K562 (cell line): ENCODE results near the gene C2CD2. TPM values are rescaled to one million over a fixed set of nuclear protein-coding genes. Genes with fewer than 3 reads are reported as not detected.

Source experiments
- BCOR ChIP-seq: fragments of 450-650 bp; IDR thresholded peaks from 2 replicates; pipeline ENCODE4 v1.6.1; 2016
- CXXC5 ChIP-seq: fragments of 250-450 bp; sonication (Bioruptor Pico); IDR thresholded peaks from 2 replicates; pipeline ENCODE4 v1.8.0; 2022; ENCODE audit warnings: inconsistent platforms, mild to moderate bottlenecking, moderate library complexity
- EHMT2 ChIP-seq: fragments of 450-650 bp; IDR thresholded peaks from 2 replicates; pipeline ENCODE4 v1.6.1; 2018; ENCODE audit warnings: antibody characterized with exemption
- FOXK2 ChIP-seq, 2 experiments: fragments of 450-650 bp; IDR thresholded peaks in 1 of 2; conservative IDR thresholded peaks in 1 of 2; 2 replicates each; pipeline ENCODE4 v1.6.1; 2016; ENCODE audit warnings: low read depth in 2 of 2, mild to moderate bottlenecking in 1 of 2
- HES1 ChIP-seq: fragments of 450-650 bp; IDR thresholded peaks from 2 replicates; pipeline ENCODE4 v1.6.1; 2016; ENCODE audit warnings: low read depth, mild to moderate bottlenecking, moderate library complexity
- JUND ChIP-seq, 2 experiments: IDR thresholded peaks; 2 replicates in 1 of 2; 3 replicates in 1 of 2; pipeline ENCODE4 v1.6.1; 2011; ENCODE audit warnings: borderline replicate concordance in 2 of 2, low read depth in 2 of 2, low read length in 2 of 2, improper control_type of control experiment in 1 of 2, missing biosample characterization in 1 of 2, missing genetic modification characterization in 1 of 2, missing genetic modification reagents in 1 of 2
- KDM1A ChIP-seq, 2 experiments: fragments of 450-650 bp; IDR thresholded peaks; 2 replicates each; pipeline ENCODE4 v1.6.1; 2016; ENCODE audit warnings: mild to moderate bottlenecking in 2 of 2
- NFE2 ChIP-seq: IDR thresholded peaks from 2 replicates; pipeline ENCODE4 v1.6.1; 2014; ENCODE audit warnings: antibody characterized with exemption, low read depth
- NR2C2 ChIP-seq, 2 experiments: fragments of 200-800 bp in 1 of 2; sonication (Bioruptor generic) in 1 of 2; sonication (generic) in 1 of 2; formaldehyde crosslinking in 1 of 2; IDR thresholded peaks; 2 replicates each; pipeline versions ENCODE4 v1.6.1 to v1.8.0; 2016 to 2022; ENCODE audit warnings: mild to moderate bottlenecking in 1 of 2, missing compliant biosample characterization in 1 of 2, missing genetic modification characterization in 1 of 2, missing genetic modification reagents in 1 of 2
- PML ChIP-seq: IDR thresholded peaks from 2 replicates; pipeline ENCODE4 v1.6.1; 2012; ENCODE audit warnings: low read length, inconsistent platforms
- RNF2 ChIP-seq: sonication (generic); IDR thresholded peaks from 2 replicates; pipeline ENCODE4 v1.6.1; 2016
- SMARCE1 ChIP-seq: fragments of 450-650 bp; IDR thresholded peaks from 2 replicates; pipeline ENCODE4 v1.7.1; 2016; ENCODE audit warnings: mild to moderate bottlenecking
- TAF15 ChIP-seq: fragments of 200-400 bp; formaldehyde crosslinking; IDR thresholded peaks from 2 replicates; pipeline ENCODE4 v1.6.1; 2017; ENCODE audit warnings: mild to moderate bottlenecking, low read depth, low read length, moderate library complexity
- TBL1XR1 ChIP-seq, 2 experiments: IDR thresholded peaks; 2 replicates each; pipeline ENCODE4 v1.6.1; 2012; ENCODE audit warnings: improper control_type of control experiment in 2 of 2, low read length in 2 of 2, mild to moderate bottlenecking in 1 of 2
- TCF3 ChIP-seq: sonication (generic); formaldehyde crosslinking; IDR thresholded peaks from 2 replicates; pipeline ENCODE4 v1.4.0; 2020; ENCODE audit warnings: mild to moderate bottlenecking, missing genetic modification reagents
- ZC3H8 ChIP-seq: fragments of 450-650 bp; IDR thresholded peaks from 2 replicates; pipeline ENCODE4 v1.6.1; 2017
- ZEB2 ChIP-seq: fragments of 450-650 bp; IDR thresholded peaks from 2 replicates; pipeline ENCODE4 v1.6.1; 2016
- ZNF583 ChIP-seq: fragments of 250-450 bp; sonication (Bioruptor Pico); IDR thresholded peaks from 2 replicates; pipeline ENCODE4 v1.4.0; 2020
- ZNF586 ChIP-seq: fragments of 450-650 bp; formaldehyde crosslinking; conservative IDR thresholded peaks from 2 replicates; pipeline ENCODE4 v1.4.0; 2020; ENCODE audit warnings: mild to moderate bottlenecking, moderate library complexity
- ZNF644 ChIP-seq: fragments of 200-800 bp; sonication (Bioruptor generic); IDR thresholded peaks from 2 replicates; pipeline ENCODE4 v1.6.1; 2016; ENCODE audit warnings: low read depth, missing genetic modification characterization, missing compliant biosample characterization
- ZNF766 ChIP-seq: fragments of 200-800 bp; sonication (Bioruptor generic); conservative IDR thresholded peaks from 2 replicates; pipeline ENCODE4 v1.6.1; 2016; ENCODE audit warnings: missing genetic modification characterization, missing compliant biosample characterization
- polyA plus RNA-seq, 8 experiments: library from polyadenylated mRNA; depleted of rRNA in 4 of 8; stranded (reverse) in 5 of 8; unstranded in 3 of 8; fragments of >200 nt; fragmentation: Nextera tagmentation in 2 of 8; fragmentation: Illumina TruSeq in 1 of 8; extraction: Ambion mirVana in 2 of 8; extraction: Trizol in 1 of 8; gene quantifications; 2 replicates each; pipeline versions ENCODE4 v1.2.1 to v1.2.3, GENCODE V29; 2011 to 2014; ENCODE audit warnings: inconsistent platforms in 1 of 8, missing spikeins in 1 of 8
- total RNA-seq, 7 experiments: library from RNA; depleted of rRNA in 6 of 7; stranded (reverse); fragments of >200 nt in 6 of 7; fragmentation: Illumina TruSeq in 2 of 7; extraction: Trizol in 2 of 7; gene quantifications; 2 replicates each; pipeline versions ENCODE4 v1.2.1 to v1.2.3, GENCODE V29; 2011 to 2021; ENCODE audit warnings: low replicate concordance in 1 of 7
- TF ChIP-seq, protein P1 (sequence below): fragments of 450-650 bp; formaldehyde crosslinking; IDR thresholded peaks from 2 replicates; pipeline ENCODE4 v1.4.0; 2020; ENCODE audit warnings: mild to moderate bottlenecking, moderate library complexity
- TF ChIP-seq, protein P2 (sequence below): fragments of 450-650 bp; IDR thresholded peaks from 2 replicates; pipeline ENCODE4 v1.7.1; 2018; ENCODE audit warnings: mild to moderate bottlenecking, low read depth; ENCODE audit not compliant: partially characterized antibody

The C2CD2 gene
- total and polyA plus RNA-seq, 9 of the 15 experiments (the other 6 are each of a cell fraction or from before 2014, with no cell fraction given), result 1.3 to 21.6 (median 12.1) TPM

DNA sequence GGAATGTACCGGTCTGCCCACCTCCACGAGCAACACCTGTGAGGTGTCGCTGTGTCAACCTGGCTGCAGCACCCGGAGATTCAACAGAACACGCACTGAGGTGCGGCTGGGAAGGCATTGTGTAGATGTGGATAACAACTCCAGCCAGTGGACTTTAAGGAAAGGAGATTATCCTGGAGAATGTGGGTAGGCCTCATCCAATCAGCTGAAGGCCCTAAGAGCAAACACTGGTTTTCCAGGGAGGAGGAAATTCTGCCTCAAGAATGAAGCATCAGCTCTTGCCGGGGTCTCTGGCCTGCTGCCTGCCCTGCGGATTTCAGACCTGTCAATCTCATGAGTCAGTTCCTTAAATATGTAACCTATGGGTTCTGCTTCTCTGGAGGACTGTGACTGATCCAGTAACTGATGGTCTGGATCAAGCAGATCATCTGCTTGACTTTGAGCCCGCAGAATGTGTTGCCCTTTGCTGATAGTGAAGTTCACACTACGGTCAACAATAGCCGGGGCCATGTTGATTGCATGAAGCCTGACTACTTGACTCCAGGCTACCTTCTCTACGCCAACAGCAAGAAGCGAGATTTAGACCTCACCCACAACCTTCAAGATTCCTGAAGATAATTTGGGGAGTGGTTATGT, 58.8 kb downstream of the C2CD2 start (continued):
- peak; percentile 69 for TF ChIP-seq SMARCE1
- peak; percentile 92 for TF ChIP-seq EHMT2
- peak; percentile 80 to 88; a peak in 3 of 4 replicates for TF ChIP-seq TBL1XR1 (IDR thresholded peaks at IDR 0.05; ENCODE audit: low read length in 2 of 2)
- peak; percentile 22; the same call in 1 of the 2 replicates for TF ChIP-seq ZEB2
- no peak for TF ChIP-seq NR2C2 (CRISPR knock-in tag; IDR thresholded peaks at IDR 0.05)
- TF ChIP-seq NR2C2 (tag; IDR thresholded peaks at IDR 0.05), result peak; percentile 76; the same call in 1 of the 2 replicates
- TF ChIP-seq ZNF766, result peak; percentile 80; the same call in 1 of the 2 replicates
- peak; percentile 70 for TF ChIP-seq PML
- peak; percentile 92 to 93 for TF ChIP-seq KDM1A (IDR thresholded peaks at IDR 0.05)
- 0 out of 2 replicates have a peak, but pooled peaks have one; percentile 40 for TF ChIP-seq ZNF644 (tag)
- TF ChIP-seq HES1, result peak; percentile 73; the same call in 1 of the 2 replicates
- TF ChIP-seq, protein P1, sequence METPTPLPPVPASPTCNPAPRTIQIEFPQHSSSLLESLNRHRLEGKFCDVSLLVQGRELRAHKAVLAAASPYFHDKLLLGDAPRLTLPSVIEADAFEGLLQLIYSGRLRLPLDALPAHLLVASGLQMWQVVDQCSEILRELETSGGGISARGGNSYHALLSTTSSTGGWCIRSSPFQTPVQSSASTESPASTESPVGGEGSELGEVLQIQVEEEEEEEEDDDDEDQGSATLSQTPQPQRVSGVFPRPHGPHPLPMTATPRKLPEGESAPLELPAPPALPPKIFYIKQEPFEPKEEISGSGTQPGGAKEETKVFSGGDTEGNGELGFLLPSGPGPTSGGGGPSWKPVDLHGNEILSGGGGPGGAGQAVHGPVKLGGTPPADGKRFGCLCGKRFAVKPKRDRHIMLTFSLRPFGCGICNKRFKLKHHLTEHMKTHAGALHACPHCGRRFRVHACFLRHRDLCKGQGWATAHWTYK, result 0 out of 2 replicates have a peak, but pooled peaks have one; percentile 38
- peak; percentile 64 to 82; a peak in 3 of 4 replicates for TF ChIP-seq FOXK2 (conservative IDR thresholded peaks at IDR 0.05 in 1 of 2, IDR thresholded peaks at IDR 0.05 in 1 of 2; ENCODE audit: low read depth in 2 of 2)
- peak; percentile 18; the same call in 1 of the 2 replicates for TF ChIP-seq BCOR
- TF ChIP-seq, protein P2, sequence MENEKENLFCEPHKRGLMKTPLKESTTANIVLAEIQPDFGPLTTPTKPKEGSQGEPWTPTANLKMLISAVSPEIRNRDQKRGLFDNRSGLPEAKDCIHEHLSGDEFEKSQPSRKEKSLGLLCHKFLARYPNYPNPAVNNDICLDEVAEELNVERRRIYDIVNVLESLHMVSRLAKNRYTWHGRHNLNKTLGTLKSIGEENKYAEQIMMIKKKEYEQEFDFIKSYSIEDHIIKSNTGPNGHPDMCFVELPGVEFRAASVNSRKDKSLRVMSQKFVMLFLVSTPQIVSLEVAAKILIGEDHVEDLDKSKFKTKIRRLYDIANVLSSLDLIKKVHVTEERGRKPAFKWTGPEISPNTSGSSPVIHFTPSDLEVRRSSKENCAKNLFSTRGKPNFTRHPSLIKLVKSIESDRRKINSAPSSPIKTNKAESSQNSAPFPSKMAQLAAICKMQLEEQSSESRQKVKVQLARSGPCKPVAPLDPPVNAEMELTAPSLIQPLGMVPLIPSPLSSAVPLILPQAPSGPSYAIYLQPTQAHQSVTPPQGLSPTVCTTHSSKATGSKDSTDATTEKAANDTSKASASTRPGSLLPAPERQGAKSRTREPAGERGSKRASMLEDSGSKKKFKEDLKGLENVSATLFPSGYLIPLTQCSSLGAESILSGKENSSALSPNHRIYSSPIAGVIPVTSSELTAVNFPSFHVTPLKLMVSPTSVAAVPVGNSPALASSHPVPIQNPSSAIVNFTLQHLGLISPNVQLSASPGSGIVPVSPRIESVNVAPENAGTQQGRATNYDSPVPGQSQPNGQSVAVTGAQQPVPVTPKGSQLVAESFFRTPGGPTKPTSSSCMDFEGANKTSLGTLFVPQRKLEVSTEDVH, result no peak
- TF ChIP-seq TCF3, result peak; percentile 91
- no peak for TF ChIP-seq ZC3H8
- TF ChIP-seq ZNF583, result 0 out of 2 replicates have a peak, but pooled peaks have one; percentile 52
- no peak for TF ChIP-seq ZNF586 (CRISPR knock-in tag)
- TF ChIP-seq JUND (IDR thresholded peaks at IDR 0.05; ENCODE audit: borderline replicate concordance, low read depth, low read length), result peak; percentile 74
- peak; percentile 68; the same call in 2 of the 3 replicates for TF ChIP-seq JUND (tag; IDR thresholded peaks at IDR 0.05; ENCODE audit: borderline replicate concordance, low read depth, low read length)
- no peak for TF ChIP-seq TAF15
- TF ChIP-seq CXXC5 (CRISPR knock-in tag), result peak; percentile 66
- TF ChIP-seq NFE2, result peak; percentile 55; the same call in 1 of the 2 replicates
- TF ChIP-seq RNF2, result peak; percentile 87
